Muscle layer of colon (tissue), 2 donors: ENCODE data around the gene SNX13.

Experiments
- H3K27ac ChIP-seq: one replicate; pipeline ENCODE4 v1.7.0; 2013; ENCODE audit warnings: low read depth, mild to moderate bottlenecking, low read length, moderate library complexity
- H3K27me3 ChIP-seq, 2 donors: one replicate each; pipeline ENCODE4 v1.7.0; 2013; ENCODE audit warnings: low read length in 2 of 2, mild to moderate bottlenecking in 2 of 2; ENCODE audit not compliant: insufficient read depth in 2 of 2, control insufficient read depth in 1 of 2
- H3K36me3 ChIP-seq: one replicate; pipeline ENCODE4 v1.7.0; 2013; ENCODE audit warnings: mild to moderate bottlenecking, low read length; ENCODE audit not compliant: insufficient read depth
- H3K4me1 ChIP-seq: one replicate; pipeline ENCODE4 v1.7.0; 2013; ENCODE audit warnings: mild to moderate bottlenecking, low read length; ENCODE audit not compliant: insufficient read depth
- H3K4me3 ChIP-seq, 2 donors: one replicate each; pipeline ENCODE4 v1.7.0; 2013; ENCODE audit warnings: low read length in 2 of 2, low read depth in 1 of 2, mild to moderate bottlenecking in 1 of 2, moderate library complexity in 1 of 2
- H3K9ac ChIP-seq: one replicate; pipeline ENCODE4 v1.7.0; 2013; ENCODE audit warnings: low read length
- H3K9me3 ChIP-seq: one replicate; pipeline ENCODE4 v1.7.0; 2013; ENCODE audit warnings: mild to moderate bottlenecking, low read length
- donor health status: abdominal sarcoma.
- donor health status: Adenocarcinoma of cecum.

The SNX13 gene

GRCh38 chr7:17774248-17774647 lies 166.0 kb downstream of the SNX13 start:
- Histone ChIP-seq H3K4me1 (peaks cover 15% of the 10 kb centered on the region), H3K4me3 (no peak overlapping the region), H3K36me3 (no peaks in the 10 kb centered on the region), H3K27ac (no peak overlapping the region), H3K9ac (no peak overlapping the region), H3K9me3 (no peaks in the 10 kb centered on the region), H3K27me3 (no peaks in the 10 kb centered on the region)

GRCh38 chr7:17773289-17773626 lies 167.0 kb downstream of the SNX13 start:
- no peak overlapping the region for H3K4me3 ChIP-seq
- H3K4me1 ChIP-seq = peaks cover 15% of the 10 kb centered on the region
- H3K9me3 ChIP-seq = no peaks in the 10 kb centered on the region
- no peak overlapping the region for H3K27ac ChIP-seq
- H3K36me3 ChIP-seq = no peaks in the 10 kb centered on the region
- no peak overlapping the region for H3K9ac ChIP-seq
- H3K27me3 ChIP-seq = no peaks in the 10 kb centered on the region

GRCh38 chr7:17772581-17773288 lies 167.6 kb downstream of the SNX13 start:
- Histone ChIP-seq H3K9ac (no peak overlapping the region), H3K4me3 (no peak overlapping the region), H3K9me3 (no peaks in the 10 kb centered on the region), H3K4me1 (peaks cover 15% of the 10 kb centered on the region), H3K27ac (no peak overlapping the region), H3K36me3 (no peaks in the 10 kb centered on the region), H3K27me3 (no peaks in the 10 kb centered on the region)

- Histone ChIP-seq H3K9me3 (no peaks in the 10 kb centered on the region), H3K4me3 (no peak overlapping the region), H3K27me3 (no peaks in the 10 kb centered on the region), H3K36me3 (no peaks in the 10 kb centered on the region), H3K27ac (no peak overlapping the region), H3K9ac (no peak overlapping the region), H3K4me1 (peaks cover 15% of the 10 kb centered on the region)
These were observed 168.3 kb downstream of the SNX13 start for GRCh38 chr7:17771901-17772408.

GRCh38 chr7:17770710-17771375 lies 169.5 kb downstream of the SNX13 start:
- H3K27ac ChIP-seq = no peak overlapping the region
- H3K9ac ChIP-seq = no peak overlapping the region
- no peaks in the 10 kb centered on the region for H3K36me3 ChIP-seq
- no peak overlapping the region for H3K4me3 ChIP-seq
- no peaks in the 10 kb centered on the region for H3K27me3 ChIP-seq
- H3K4me1 ChIP-seq = peaks cover 15% of the 10 kb centered on the region
- no peaks in the 10 kb centered on the region for H3K9me3 ChIP-seq

GRCh38 chr7:17769918-17770317 lies 170.4 kb downstream of the SNX13 start:
- H3K27me3 ChIP-seq = no peaks in the 10 kb centered on the region
- no peaks in the 10 kb centered on the region for H3K36me3 ChIP-seq
- no peak overlapping the region for H3K9ac ChIP-seq
- no peak overlapping the region for H3K4me3 ChIP-seq
- no peaks in the 10 kb centered on the region for H3K9me3 ChIP-seq
- H3K27ac ChIP-seq = no peak overlapping the region
- peaks cover 15% of the 10 kb centered on the region for H3K4me1 ChIP-seq

GRCh38 chr7:17758008-17758407 lies 182.3 kb downstream of the SNX13 start:
- Histone ChIP-seq H3K36me3 (no peaks in the 10 kb centered on the region), H3K4me1 (no peaks in the 10 kb centered on the region), H3K4me3 (no peak overlapping the region), H3K27me3 (no peaks in the 10 kb centered on the region), H3K27ac (no peak overlapping the region), H3K9me3 (no peaks in the 10 kb centered on the region), H3K9ac (no peak overlapping the region)

- H3K9ac ChIP-seq = no peak overlapping the region
- H3K9me3 ChIP-seq = no peaks in the 10 kb centered on the region
These were observed 194.2 kb downstream of the SNX13 start for GRCh38 chr7:17746020-17746530.

GRCh38 chr7:17745610-17746009 lies 194.7 kb downstream of the SNX13 start:
- Histone ChIP-seq H3K9me3 (no peaks in the 10 kb centered on the region), H3K4me3 (no peak overlapping the region), H3K27me3 (no peaks in the 10 kb centered on the region), H3K27ac (no peak overlapping the region), H3K4me1 (no peaks in the 10 kb centered on the region), H3K36me3 (no peaks in the 10 kb centered on the region), H3K9ac (no peak overlapping the region)

More at GRCh38 chr7:17746020-17746530, 194.2 kb downstream of the SNX13 start:
- Histone ChIP-seq H3K27ac (no peak overlapping the region), H3K4me1 (no peaks in the 10 kb centered on the region), H3K27me3 (no peaks in the 10 kb centered on the region), H3K4me3 (no peak overlapping the region), H3K36me3 (no peaks in the 10 kb centered on the region)

- Histone ChIP-seq H3K4me3 (no peak overlapping the region), H3K9ac (no peak overlapping the region), H3K27me3 (no peaks in the 10 kb centered on the region), H3K36me3 (no peaks in the 10 kb centered on the region), H3K27ac (no peak overlapping the region), H3K9me3 (no peaks in the 10 kb centered on the region), H3K4me1 (no peaks in the 10 kb centered on the region)
These were observed 197.0 kb downstream of the SNX13 start for GRCh38 chr7:17743316-17743715.

- Histone ChIP-seq H3K27me3 (no peaks in the 10 kb centered on the region), H3K36me3 (no peaks in the 10 kb centered on the region), H3K9ac (no peak overlapping the region)
These were observed 198.9 kb downstream of the SNX13 start for GRCh38 chr7:17741426-17741825.

More at GRCh38 chr7:17741426-17741825, 198.9 kb downstream of the SNX13 start:
- Histone ChIP-seq H3K27ac (no peak overlapping the region), H3K4me3 (no peak overlapping the region), H3K4me1 (no peaks in the 10 kb centered on the region), H3K9me3 (no peaks in the 10 kb centered on the region)
